Middle frontal gyrus (tissue), 1 donor: ENCODE measurements around the gene CCNDBP1.
"Not testable (repeated sequence)": the region's sequence is repeated elsewhere in the genome, so short reads cannot be mapped to it uniquely, and the experiment has no call there.

Experiments
- DNase-seq: peaks from one replicate; pipeline ENCODE4 v3.0.0-alpha.2; 2015; ENCODE audit warnings: low spot score; ENCODE audit errors: extremely low spot score

Gene CCNDBP1

GRCh38 chr15:43214592-43215295 is 29.5 kb downstream of the CCNDBP1 start:
- no peak for DNase-seq

GRCh38 chr15:43215961-43216360 is 30.8 kb downstream of the CCNDBP1 start:
- no peak for DNase-seq

- no peak for DNase-seq
These were observed 33.9 kb downstream of the CCNDBP1 start for GRCh38 chr15:43218908-43219706.

- no peak for DNase-seq
These were observed 35.0 kb downstream of the CCNDBP1 start for GRCh38 chr15:43219929-43220928.

- DNase-seq = no peak
These were observed 35.8 kb downstream of the CCNDBP1 start, which contains the start of gene EPB42 for GRCh38 chr15:43220991-43221403. Gene EPB42 (minus strand): TSS chr15:43221018. CDS start chr15:43220825, 193 bp downstream.

GRCh38 chr15:43221422-43221821 is 36.2 kb downstream of the CCNDBP1 start:
- no peak for DNase-seq

- peak; percentile 52 for DNase-seq
These were observed 40.2 kb downstream of the CCNDBP1 start for GRCh38 chr15:43225201-43225949.

GRCh38 chr15:43225950-43226255 is 40.7 kb downstream of the CCNDBP1 start:
- DNase-seq = not testable (repeated sequence)

- DNase-seq = no peak
These were observed 41.5 kb downstream of the CCNDBP1 start for GRCh38 chr15:43226436-43227305.

- no peak for DNase-seq
These were observed 44.8 kb downstream of the CCNDBP1 start for GRCh38 chr15:43229977-43230376.

- DNase-seq = no peak
These were observed 45.5 kb downstream of the CCNDBP1 start for GRCh38 chr15:43230640-43231115.

- DNase-seq = no peak
These were observed 47.2 kb downstream of the CCNDBP1 start for GRCh38 chr15:43232289-43232874.

GRCh38 chr15:43235536-43235935 is 50.3 kb downstream of the CCNDBP1 start:
- no peak for DNase-seq

- DNase-seq = no peak
These were observed 52.8 kb downstream of the CCNDBP1 start for GRCh38 chr15:43237842-43238470.

GRCh38 chr15:43238671-43239131 is 53.5 kb downstream of the CCNDBP1 start:
- DNase-seq = no peak

GRCh38 chr15:43239732-43240491 is 54.7 kb downstream of the CCNDBP1 start:
- DNase-seq = no peak

- DNase-seq = no peak
These were observed 55.9 kb downstream of the CCNDBP1 start for GRCh38 chr15:43241100-43241499.

- no peak for DNase-seq
These were observed 57.4 kb downstream of the CCNDBP1 start for GRCh38 chr15:43242616-43243015.
